Mesenchymal stem cell (in vitro differentiated cells and primary cell): ENCODE data around the gene MED23.

Experiments
- DNase-seq: peaks from one replicate; pipeline ENCODE4 v3.0.0-alpha.2; 2013
- H2AFZ ChIP-seq: one replicate; pipeline ENCODE4 v1.6.1; 2013; ENCODE audit warnings: low read depth, mild to moderate bottlenecking, control low read depth, inconsistent platforms, low read length, moderate library complexity
- H2AK5ac ChIP-seq: 2 replicates; pipeline ENCODE4 v1.6.1; 2013; ENCODE audit warnings: low read length, moderate library complexity, mild to moderate bottlenecking, inconsistent platforms; ENCODE audit not compliant: severe bottlenecking
- H2BK120ac ChIP-seq: one replicate; pipeline ENCODE4 v1.6.1; 2013; ENCODE audit warnings: low read depth, mild to moderate bottlenecking, inconsistent platforms, low read length, moderate library complexity
- H2BK12ac ChIP-seq, 2 experiments: one replicate each; pipeline ENCODE4 v1.6.1; 2013; ENCODE audit warnings: inconsistent platforms in 2 of 2, low read length in 2 of 2, mild to moderate bottlenecking in 2 of 2, moderate library complexity in 2 of 2, control low read depth in 1 of 2
- H2BK15ac ChIP-seq: one replicate; pipeline ENCODE4 v1.6.1; 2013; ENCODE audit warnings: mild to moderate bottlenecking, low read depth, inconsistent platforms; ENCODE audit not compliant: poor library complexity, severe bottlenecking
- H2BK5ac ChIP-seq: 2 replicates; pipeline ENCODE4 v1.6.1; 2013; ENCODE audit warnings: low read depth, mild to moderate bottlenecking, low read length, control low read depth, inconsistent platforms; ENCODE audit not compliant: poor library complexity, severe bottlenecking
- H3K14ac ChIP-seq, 2 experiments: one replicate each; pipeline ENCODE4 v1.6.1; 2013; ENCODE audit warnings: inconsistent platforms in 2 of 2, low read length in 2 of 2, control low read depth in 1 of 2, mild to moderate bottlenecking in 1 of 2, moderate library complexity in 1 of 2
- H3K18ac ChIP-seq, 2 experiments: one replicate each; pipeline ENCODE4 v1.6.1; 2013; ENCODE audit warnings: inconsistent platforms in 2 of 2, low read length in 2 of 2, control low read depth in 1 of 2, low read depth in 1 of 2, mild to moderate bottlenecking in 1 of 2
- H3K23ac ChIP-seq, 2 experiments: one replicate each; pipeline ENCODE4 v1.6.1; 2013; ENCODE audit warnings: inconsistent platforms in 2 of 2, low read length in 2 of 2, mild to moderate bottlenecking in 2 of 2, moderate library complexity in 2 of 2, control low read depth in 1 of 2
- H3K27ac ChIP-seq: 2 replicates; pipeline ENCODE4 v1.5.1; 2013; ENCODE audit warnings: mild to moderate bottlenecking, moderate library complexity, low read length, control low read depth, inconsistent platforms; ENCODE audit not compliant: poor library complexity, severe bottlenecking
- H3K27me3 ChIP-seq, 2 experiments: 2 replicates each; pipeline versions ENCODE4 v1.6.1 to v1.7.0; 2013; ENCODE audit warnings: low read length in 2 of 2, mild to moderate bottlenecking in 2 of 2, moderate library complexity in 2 of 2, control low read depth in 1 of 2, inconsistent platforms in 1 of 2; ENCODE audit not compliant: control insufficient read depth in 1 of 2, insufficient read depth in 1 of 2
- H3K36me3 ChIP-seq, 2 experiments: 2 replicates each; pipeline versions ENCODE4 v1.6.1 to v1.7.0; 2013; ENCODE audit warnings: low read length in 2 of 2, control low read depth in 1 of 2, inconsistent platforms in 1 of 2, low read depth in 1 of 2, mild to moderate bottlenecking in 1 of 2; ENCODE audit not compliant: insufficient read depth in 2 of 2, control insufficient read depth in 1 of 2
- H3K4ac ChIP-seq, 2 experiments: one replicate each; pipeline ENCODE4 v1.6.1; 2013; ENCODE audit warnings: inconsistent platforms in 2 of 2, low read length in 2 of 2, mild to moderate bottlenecking in 2 of 2, moderate library complexity in 2 of 2, control low read depth in 1 of 2, low read depth in 1 of 2
- H3K4me1 ChIP-seq: 2 replicates; pipeline ENCODE4 v1.6.1; 2013; ENCODE audit warnings: low read depth, low read length, control low read depth; ENCODE audit not compliant: control insufficient read depth, insufficient read depth
- H3K4me2 ChIP-seq: 2 replicates; pipeline ENCODE4 v1.6.1; 2013; ENCODE audit warnings: low read length, mild to moderate bottlenecking, inconsistent platforms; ENCODE audit not compliant: poor library complexity, severe bottlenecking
- H3K4me3 ChIP-seq, 2 experiments: 2 replicates each; pipeline versions ENCODE4 v1.5.1 to v1.7.0; 2013; ENCODE audit warnings: low read length in 2 of 2, mild to moderate bottlenecking in 2 of 2, control low read depth in 1 of 2, low read depth in 1 of 2; ENCODE audit not compliant: insufficient read depth in 1 of 2
- H3K79me1 ChIP-seq: replicated peaks from 2 replicates; pipeline ENCODE4 v1.6.1; 2013; ENCODE audit warnings: mild to moderate bottlenecking, control low read depth, low read length, inconsistent platforms; ENCODE audit not compliant: poor library complexity, severe bottlenecking
- H3K9ac ChIP-seq: 2 replicates; pipeline ENCODE4 v1.7.0; 2013; ENCODE audit warnings: mild to moderate bottlenecking, low read length, moderate library complexity
- H3K9me3 ChIP-seq: 2 replicates; pipeline ENCODE4 v1.7.0; 2013; ENCODE audit warnings: mild to moderate bottlenecking, low read length; ENCODE audit not compliant: control insufficient read depth
- H4K8ac ChIP-seq: one replicate; pipeline ENCODE4 v1.6.1; 2013; ENCODE audit warnings: inconsistent platforms, mild to moderate bottlenecking, low read length, moderate library complexity
- H4K91ac ChIP-seq: one replicate; pipeline ENCODE4 v1.6.1; 2013; ENCODE audit warnings: mild to moderate bottlenecking, low read length, inconsistent platforms
- WGBS: methylation state at CpG from one replicate; pipeline ENCODE4 v1.1.7; 2013; ENCODE audit warnings: mixed read lengths; 5-methylcytosine and 5-hydroxymethylcytosine counted together

Gene MED23

DNA sequence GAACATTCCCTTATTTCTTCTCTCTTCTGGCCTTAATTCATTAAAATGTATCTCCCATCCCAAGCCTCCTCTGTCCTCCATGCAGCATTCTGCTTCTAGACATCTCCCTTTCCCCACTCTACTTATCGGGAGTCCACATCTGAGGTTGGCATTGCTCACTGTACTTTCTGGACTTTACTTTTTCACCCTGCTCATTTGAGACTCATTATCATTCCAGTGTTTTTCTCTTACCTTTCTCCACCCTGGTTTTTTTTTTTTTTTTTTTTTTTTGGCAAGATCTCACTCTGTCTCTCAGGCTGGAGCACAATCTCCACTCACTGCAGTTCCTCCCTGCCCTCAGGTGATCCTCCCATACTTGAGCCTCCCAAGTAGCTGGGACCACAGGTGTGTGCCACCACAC, 13.5 kb upstream of the MED23 start:
- H2BK12ac ChIP-seq: no peak overlapping the region
- no peak overlapping the region for H2BK5ac ChIP-seq
- no peak overlapping the region for H4K8ac ChIP-seq
- H3K4me3 ChIP-seq: no peak overlapping the region
- no peak overlapping the region for H3K23ac ChIP-seq
- no peak overlapping the region for H2AFZ ChIP-seq
- H3K4me2 ChIP-seq: no peak overlapping the region
- H3K18ac ChIP-seq: no peak overlapping the region
- H3K4me1 ChIP-seq: no peaks in the 10 kb centered on the region
- 100% methylated on average over 1 of the region's 1 CpG for WGBS
- H2BK15ac ChIP-seq: no peak overlapping the region
- H3K14ac ChIP-seq: no peak overlapping the region
- no peaks in the 10 kb centered on the region for H3K79me1 ChIP-seq
- no peak overlapping the region for H3K9ac ChIP-seq
- H3K27me3 ChIP-seq: no peaks in the 10 kb centered on the region
- H2AK5ac ChIP-seq: no peak overlapping the region
- DNase-seq: no peak
- no peaks in the 10 kb centered on the region for H3K36me3 ChIP-seq
- no peaks in the 10 kb centered on the region for H3K9me3 ChIP-seq
- no peak overlapping the region for H4K91ac ChIP-seq
- no peak overlapping the region for H3K27ac ChIP-seq
- H3K4ac ChIP-seq: no peak overlapping the region
- no peak overlapping the region for H2BK120ac ChIP-seq

DNA sequence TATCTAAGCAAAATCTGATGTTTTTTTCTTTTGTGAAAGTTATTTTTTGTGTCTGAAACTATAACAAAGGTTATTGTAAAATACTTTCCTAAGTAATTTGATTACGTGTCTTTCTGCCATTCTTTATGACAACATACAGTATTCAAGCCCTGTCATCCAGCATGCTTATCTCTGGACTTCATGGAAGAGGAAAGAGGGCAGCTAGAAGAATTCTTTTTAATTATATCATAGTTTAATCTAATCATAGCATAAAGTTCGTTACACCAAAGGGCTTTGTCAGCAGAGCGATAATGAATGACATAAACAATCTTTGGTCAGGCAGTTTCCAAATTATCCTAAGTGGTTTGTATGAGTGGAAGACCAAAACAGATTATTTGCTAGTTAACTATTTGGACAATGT, 12.5 kb upstream of the MED23 start:
- DNase-seq: no peak
- H3K18ac ChIP-seq: no peak overlapping the region
- no peaks in the 10 kb centered on the region for H3K9me3 ChIP-seq
- H2AK5ac ChIP-seq: no peak overlapping the region
- H3K36me3 ChIP-seq: no peaks in the 10 kb centered on the region
- no peak overlapping the region for H3K14ac ChIP-seq
- no peak overlapping the region for H4K91ac ChIP-seq
- H3K27me3 ChIP-seq: no peaks in the 10 kb centered on the region
- no peak overlapping the region for H2BK15ac ChIP-seq
- no peak overlapping the region for H4K8ac ChIP-seq
- H2BK12ac ChIP-seq: no peak overlapping the region
- H3K4me3 ChIP-seq: no peak overlapping the region
- H3K9ac ChIP-seq: no peak overlapping the region
- H3K4ac ChIP-seq: no peak overlapping the region
- no peaks in the 10 kb centered on the region for H3K79me1 ChIP-seq
- H2BK5ac ChIP-seq: no peak overlapping the region
- no peak overlapping the region for H2AFZ ChIP-seq
- no peaks in the 10 kb centered on the region for H3K4me1 ChIP-seq
- no peak overlapping the region for H3K4me2 ChIP-seq
- H3K23ac ChIP-seq: no peak overlapping the region
- H2BK120ac ChIP-seq: no peak overlapping the region
- H3K27ac ChIP-seq: no peak overlapping the region
- 88% methylated on average over 2 of the region's 3 CpGs for WGBS

DNA sequence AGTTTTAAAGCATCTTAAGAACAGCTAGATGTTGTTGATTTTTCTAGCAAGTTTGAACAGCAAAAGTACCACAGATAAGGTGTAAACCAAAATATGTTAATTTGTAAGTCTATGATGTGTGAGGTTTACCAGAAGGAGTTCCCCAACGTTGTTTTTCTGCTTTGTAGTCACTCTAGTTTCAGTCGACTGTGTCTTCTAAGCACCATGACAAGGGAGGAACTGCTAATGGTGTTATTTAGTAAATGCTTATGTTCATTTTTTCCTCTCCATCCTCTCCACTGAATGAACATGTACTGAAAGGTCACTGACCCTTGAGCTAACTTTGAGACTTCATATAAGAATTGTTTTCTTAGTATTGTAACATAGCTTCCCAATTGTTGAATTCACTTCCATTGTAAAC, 12.1 kb upstream of the MED23 start:
- Histone ChIP-seq H3K4ac (no peak overlapping the region), H4K8ac (no peak overlapping the region), H2BK120ac (no peak overlapping the region), H3K79me1 (no peaks in the 10 kb centered on the region), H2BK12ac (no peak overlapping the region), H3K18ac (no peak overlapping the region), H2AFZ (no peak overlapping the region), H3K27me3 (no peaks in the 10 kb centered on the region), H3K14ac (no peak overlapping the region), H3K27ac (no peak overlapping the region), H2AK5ac (no peak overlapping the region), H3K23ac (no peak overlapping the region), H3K4me1 (no peaks in the 10 kb centered on the region), H3K36me3 (no peaks in the 10 kb centered on the region), H3K4me2 (no peak overlapping the region), H2BK5ac (no peak overlapping the region), H3K9me3 (no peaks in the 10 kb centered on the region), H3K4me3 (no peak overlapping the region), H3K9ac (no peak overlapping the region), H2BK15ac (no peak overlapping the region), H4K91ac (no peak overlapping the region)
- 83% methylated on average over 1 of the region's 2 CpGs for WGBS
- no peak for DNase-seq

DNA sequence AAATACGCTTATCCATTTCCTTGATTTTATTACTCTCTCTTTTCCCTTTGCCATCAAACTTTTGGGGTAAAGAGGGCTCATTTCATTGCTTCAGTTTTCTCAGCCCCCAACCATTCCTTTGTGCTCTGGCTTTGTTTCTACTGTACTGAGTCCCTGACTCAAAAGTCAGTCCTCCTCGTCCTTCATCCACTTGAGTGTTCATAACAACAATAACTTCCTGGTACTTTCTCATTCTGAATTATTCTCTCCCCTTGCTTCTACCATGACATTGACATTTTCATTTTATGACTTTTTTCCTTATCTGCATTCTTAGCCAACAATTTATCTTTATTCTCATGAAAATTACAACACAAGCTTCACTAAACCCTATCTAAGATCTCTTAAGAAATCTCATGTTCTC, 10.0 kb upstream of the MED23 start:
- no peaks in the 10 kb centered on the region for H3K4me1 ChIP-seq
- no peak for DNase-seq
- H3K4me3 ChIP-seq: no peak overlapping the region
- H3K23ac ChIP-seq: no peak overlapping the region
- no peak overlapping the region for H3K9ac ChIP-seq
- H2BK15ac ChIP-seq: no peak overlapping the region
- H3K14ac ChIP-seq: no peak overlapping the region
- no peaks in the 10 kb centered on the region for H3K79me1 ChIP-seq
- H3K27me3 ChIP-seq: no peaks in the 10 kb centered on the region
- 68% methylated on average over 2 of the region's 2 CpGs for whole genome bisulfite sequencing
- H2AK5ac ChIP-seq: no peak overlapping the region
- no peak overlapping the region for H2BK12ac ChIP-seq
- no peak overlapping the region for H2BK5ac ChIP-seq
- H3K18ac ChIP-seq: no peak overlapping the region
- H3K4me2 ChIP-seq: no peak overlapping the region
- no peak overlapping the region for H3K4ac ChIP-seq
- no peaks in the 10 kb centered on the region for H3K9me3 ChIP-seq
- H2AFZ ChIP-seq: no peak overlapping the region
- H4K8ac ChIP-seq: no peak overlapping the region
- H3K27ac ChIP-seq: no peak overlapping the region
- no peak overlapping the region for H4K91ac ChIP-seq
- H2BK120ac ChIP-seq: no peak overlapping the region
- no peaks in the 10 kb centered on the region for H3K36me3 ChIP-seq
